Neutrophil (primary cell): Measurements from ENCODE around the gene PCGF5.

Source experiments
- H3K27ac ChIP-seq: fragments of 200-600 bp; sonication (generic); 2 replicates; pipeline ENCODE4 v1.5.1; 2016; ENCODE audit warnings: mild to moderate bottlenecking, moderate library complexity
- H3K27me3 ChIP-seq: fragments of 200-600 bp; sonication (generic); 2 replicates; pipeline ENCODE4 v1.6.0; 2016; ENCODE audit warnings: mild to moderate bottlenecking
- H3K36me3 ChIP-seq: fragments of 200-600 bp; sonication (generic); 2 replicates; pipeline ENCODE4 v1.5.1; 2017
- H3K4me1 ChIP-seq, 2 experiments: fragments of 200-600 bp in 1 of 2; sonication (generic) in 1 of 2; 1 replicate in 1 of 2; 2 replicates in 1 of 2; pipeline versions ENCODE4 v1.5.1 to v1.6.1; 2013 to 2016; ENCODE audit warnings: low read depth in 1 of 2, low read length in 1 of 2, mild to moderate bottlenecking in 1 of 2, moderate library complexity in 1 of 2; ENCODE audit not compliant: control insufficient read depth in 1 of 2, insufficient read depth in 1 of 2
- H3K4me3 ChIP-seq, 2 experiments: fragments of 200-600 bp in 1 of 2; sonication (generic) in 1 of 2; 1 replicate in 1 of 2; 2 replicates in 1 of 2; pipeline ENCODE4 v1.5.1; 2013 to 2016; ENCODE audit warnings: low read depth in 1 of 2, low read length in 1 of 2, mild to moderate bottlenecking in 1 of 2, moderate library complexity in 1 of 2
- H3K9me3 ChIP-seq: fragments of 200-600 bp; sonication (generic); 2 replicates; pipeline ENCODE4 v1.5.1; 2016
- TF ChIP-seq, protein P1 (sequence below): fragments of 200-600 bp; sonication (generic); IDR thresholded peaks from 2 replicates; pipeline ENCODE4 v1.5.1; 2016; ENCODE audit warnings: antibody characterized with exemption

PCGF5 gene

GRCh38 chr10:91188889-91189288 lies 31.6 kb upstream of the PCGF5 start:
- no peak overlapping the region for H3K4me3 ChIP-seq
- no peaks in the 10 kb centered on the region for H3K9me3 ChIP-seq
- H3K4me1 ChIP-seq, result no peaks in the 10 kb centered on the region
- H3K27me3 ChIP-seq, result no peaks in the 10 kb centered on the region
- TF ChIP-seq, protein P1, sequence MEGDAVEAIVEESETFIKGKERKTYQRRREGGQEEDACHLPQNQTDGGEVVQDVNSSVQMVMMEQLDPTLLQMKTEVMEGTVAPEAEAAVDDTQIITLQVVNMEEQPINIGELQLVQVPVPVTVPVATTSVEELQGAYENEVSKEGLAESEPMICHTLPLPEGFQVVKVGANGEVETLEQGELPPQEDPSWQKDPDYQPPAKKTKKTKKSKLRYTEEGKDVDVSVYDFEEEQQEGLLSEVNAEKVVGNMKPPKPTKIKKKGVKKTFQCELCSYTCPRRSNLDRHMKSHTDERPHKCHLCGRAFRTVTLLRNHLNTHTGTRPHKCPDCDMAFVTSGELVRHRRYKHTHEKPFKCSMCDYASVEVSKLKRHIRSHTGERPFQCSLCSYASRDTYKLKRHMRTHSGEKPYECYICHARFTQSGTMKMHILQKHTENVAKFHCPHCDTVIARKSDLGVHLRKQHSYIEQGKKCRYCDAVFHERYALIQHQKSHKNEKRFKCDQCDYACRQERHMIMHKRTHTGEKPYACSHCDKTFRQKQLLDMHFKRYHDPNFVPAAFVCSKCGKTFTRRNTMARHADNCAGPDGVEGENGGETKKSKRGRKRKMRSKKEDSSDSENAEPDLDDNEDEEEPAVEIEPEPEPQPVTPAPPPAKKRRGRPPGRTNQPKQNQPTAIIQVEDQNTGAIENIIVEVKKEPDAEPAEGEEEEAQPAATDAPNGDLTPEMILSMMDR, result no peak
- H3K36me3 ChIP-seq, result no peaks in the 10 kb centered on the region
- H3K27ac ChIP-seq, result no peak overlapping the region

DNA sequence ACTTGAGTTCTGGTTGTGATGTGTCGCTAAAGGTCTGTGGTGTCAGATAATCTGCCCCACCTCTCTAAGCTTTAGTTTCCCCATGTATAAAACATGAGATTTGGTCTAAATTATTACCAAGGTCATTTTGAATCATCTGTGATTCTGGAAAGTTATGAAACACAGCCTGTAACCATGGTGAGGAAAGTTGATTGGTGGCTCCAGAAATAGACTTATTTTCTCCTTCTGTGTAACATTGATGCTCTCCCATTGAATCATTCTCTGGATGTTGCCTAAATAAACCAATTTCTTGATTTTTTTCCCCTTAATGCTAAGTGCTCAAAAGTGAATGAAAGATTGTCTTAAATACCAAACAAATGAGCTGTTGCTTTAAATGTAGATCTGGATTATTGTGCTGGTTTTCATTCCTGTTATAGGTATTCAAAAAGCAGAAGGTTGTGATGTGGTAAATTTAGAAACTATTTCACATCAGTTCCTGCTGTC lies 30.0 kb upstream of the PCGF5 start:
- TF ChIP-seq, protein P1, result no peak
- Histone ChIP-seq H3K27ac (no peak overlapping the region), H3K9me3 (no peaks in the 10 kb centered on the region), H3K4me1 (no peaks in the 10 kb centered on the region), H3K4me3 (no peak overlapping the region), H3K27me3 (no peaks in the 10 kb centered on the region), H3K36me3 (no peaks in the 10 kb centered on the region)

DNA sequence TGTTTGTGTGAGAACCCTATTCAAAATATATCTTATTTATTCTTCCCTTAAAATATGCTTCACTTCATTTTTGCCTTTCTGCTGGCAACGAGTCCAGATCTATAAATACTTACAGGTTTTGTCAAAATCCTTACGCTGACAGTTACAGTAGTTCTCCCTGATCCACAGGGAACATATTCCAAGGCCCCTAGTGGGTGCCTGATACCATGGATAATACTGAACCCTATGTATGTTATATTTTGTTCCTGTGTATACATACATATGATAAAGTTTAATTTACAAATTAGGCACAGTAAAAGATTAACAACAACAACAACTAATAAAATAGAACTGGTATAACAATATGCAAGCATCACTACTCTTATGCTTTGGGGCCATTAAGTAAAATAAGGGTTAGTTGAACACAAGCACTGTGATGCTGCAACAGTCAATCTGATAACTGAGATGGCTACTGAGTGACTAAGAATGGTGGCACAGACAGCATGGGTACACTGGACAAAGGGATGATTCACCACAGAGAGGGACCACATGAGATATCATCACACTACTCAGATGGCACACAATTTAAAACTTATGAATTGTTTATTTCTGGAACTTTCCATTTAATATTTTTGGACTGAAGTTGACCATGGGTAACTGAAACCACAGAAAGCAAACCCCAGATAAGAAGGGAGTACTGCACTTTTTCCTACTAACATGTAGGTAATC lies 29.4 kb upstream of the PCGF5 start:
- H3K4me3 ChIP-seq, result no peak overlapping the region
- H3K36me3 ChIP-seq, result no peaks in the 10 kb centered on the region
- no peaks in the 10 kb centered on the region for H3K4me1 ChIP-seq
- TF ChIP-seq, protein P1, result no peak
- no peaks in the 10 kb centered on the region for H3K9me3 ChIP-seq
- H3K27me3 ChIP-seq, result no peaks in the 10 kb centered on the region
- H3K27ac ChIP-seq, result no peak overlapping the region

GRCh38 chr10:91191584-91191919 lies 28.9 kb upstream of the PCGF5 start:
- H3K4me3 ChIP-seq, result no peak overlapping the region
- TF ChIP-seq, protein P1, result no peak
- H3K36me3 ChIP-seq, result no peaks in the 10 kb centered on the region
- no peaks in the 10 kb centered on the region for H3K4me1 ChIP-seq
- H3K27me3 ChIP-seq, result no peaks in the 10 kb centered on the region
- no peaks in the 10 kb centered on the region for H3K9me3 ChIP-seq
- no peak overlapping the region for H3K27ac ChIP-seq

DNA sequence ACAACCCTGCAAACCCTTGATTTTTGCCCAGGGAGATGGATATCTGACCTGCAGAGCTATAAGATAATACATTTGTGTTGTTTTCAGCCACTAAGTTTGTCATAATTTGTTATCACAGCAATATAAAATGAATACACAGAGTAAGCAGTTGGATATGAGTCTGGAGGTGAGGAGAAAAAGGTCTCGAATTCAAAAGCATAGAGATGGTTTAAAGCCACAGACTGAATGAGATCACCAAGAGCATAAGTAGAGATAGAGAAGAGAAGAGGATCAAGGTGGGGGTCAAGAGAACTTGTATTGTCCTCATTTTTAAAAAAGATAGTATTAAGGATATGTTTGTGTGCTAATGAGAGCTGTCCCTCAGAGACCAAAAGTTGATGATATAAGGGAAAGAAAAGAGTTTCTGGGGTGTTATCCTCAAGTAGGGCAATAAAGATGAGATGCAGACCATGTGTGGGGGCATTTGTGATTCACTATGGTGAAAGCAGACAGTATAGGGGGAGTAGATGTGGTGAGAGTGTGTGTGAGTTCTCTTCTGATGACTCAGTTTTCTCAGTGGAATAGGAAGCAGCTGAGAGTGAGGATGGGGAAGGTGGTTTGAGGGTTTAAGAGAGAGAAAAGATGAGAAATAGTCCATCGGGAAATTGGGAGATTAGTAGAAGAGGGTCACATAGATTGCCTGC lies 25.8 kb upstream of the PCGF5 start:
- Histone ChIP-seq H3K36me3 (no peaks in the 10 kb centered on the region), H3K4me1 (peaks cover 12 to 19% of the 10 kb centered on the region in 2 experiments), H3K27ac (no peak overlapping the region)

More for the DNA sequence above, 25.8 kb upstream of the PCGF5 start:
- H3K27me3 ChIP-seq, result no peaks in the 10 kb centered on the region
- H3K9me3 ChIP-seq, result no peaks in the 10 kb centered on the region
- TF ChIP-seq, protein P1, result no peak
- no peak overlapping the region for H3K4me3 ChIP-seq
